ENCODE data around the gene B3GALNT2. TPM values are rescaled to one million over a fixed set of nuclear protein-coding genes. Genes with fewer than 3 reads are reported as not detected.

The B3GALNT2 gene
- total RNA-seq, 1 donor, result 34.7 TPM

DNA sequence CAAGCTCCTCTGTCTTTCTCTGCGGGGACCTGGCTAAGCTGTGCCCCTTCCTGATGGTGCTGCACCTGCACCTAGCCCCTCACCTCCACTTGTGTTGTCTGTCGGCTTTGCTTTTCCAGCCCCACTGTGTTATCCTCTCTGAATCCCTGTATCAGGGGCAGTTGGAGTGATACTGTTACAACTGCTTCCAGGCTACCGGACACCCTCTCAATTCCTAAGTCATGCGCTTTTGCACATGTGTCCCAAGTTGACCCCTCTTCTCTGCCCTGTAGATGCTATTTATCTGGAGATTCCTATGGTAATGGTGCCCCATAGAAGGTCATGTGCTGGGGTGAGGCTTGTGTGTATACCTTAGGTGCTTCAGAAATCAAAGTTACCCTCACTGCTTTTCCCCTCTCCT lies 78.1 kb downstream of the B3GALNT2 start:
- Histone ChIP-seq H3K27me3 (ENCODE audit: insufficient read depth, low read length) (no peaks in the 10 kb centered on the region), H3K4me3 (ENCODE audit: insufficient read depth, low read length) (no peak overlapping the region), H3K4me2 (ENCODE audit: insufficient read depth, low read length) (no peak overlapping the region), H3K79me2 (ENCODE audit: insufficient read depth, low read length) (peaks cover 34% of the 10 kb centered on the region), H4K20me1 (ENCODE audit: insufficient read depth, low read length) (peaks cover 5% of the 10 kb centered on the region), H3K9me3 (ENCODE audit: low read depth, low read length) (no peaks in the 10 kb centered on the region), H3K36me3 (ENCODE audit: insufficient read depth, low read length) (no peaks in the 10 kb centered on the region), H3K4me1 (ENCODE audit: insufficient read depth, low read length) (no peaks in the 10 kb centered on the region), H3K27ac (ENCODE audit: low read depth, low read length) (no peak overlapping the region), H2AFZ (ENCODE audit: low read length) (no peak overlapping the region)
- TF ChIP-seq, protein P1, sequence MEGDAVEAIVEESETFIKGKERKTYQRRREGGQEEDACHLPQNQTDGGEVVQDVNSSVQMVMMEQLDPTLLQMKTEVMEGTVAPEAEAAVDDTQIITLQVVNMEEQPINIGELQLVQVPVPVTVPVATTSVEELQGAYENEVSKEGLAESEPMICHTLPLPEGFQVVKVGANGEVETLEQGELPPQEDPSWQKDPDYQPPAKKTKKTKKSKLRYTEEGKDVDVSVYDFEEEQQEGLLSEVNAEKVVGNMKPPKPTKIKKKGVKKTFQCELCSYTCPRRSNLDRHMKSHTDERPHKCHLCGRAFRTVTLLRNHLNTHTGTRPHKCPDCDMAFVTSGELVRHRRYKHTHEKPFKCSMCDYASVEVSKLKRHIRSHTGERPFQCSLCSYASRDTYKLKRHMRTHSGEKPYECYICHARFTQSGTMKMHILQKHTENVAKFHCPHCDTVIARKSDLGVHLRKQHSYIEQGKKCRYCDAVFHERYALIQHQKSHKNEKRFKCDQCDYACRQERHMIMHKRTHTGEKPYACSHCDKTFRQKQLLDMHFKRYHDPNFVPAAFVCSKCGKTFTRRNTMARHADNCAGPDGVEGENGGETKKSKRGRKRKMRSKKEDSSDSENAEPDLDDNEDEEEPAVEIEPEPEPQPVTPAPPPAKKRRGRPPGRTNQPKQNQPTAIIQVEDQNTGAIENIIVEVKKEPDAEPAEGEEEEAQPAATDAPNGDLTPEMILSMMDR (IDR thresholded peaks at IDR 0.05; ENCODE audit: extremely low read depth, low read depth, low read length), result no peak
- DNase-seq (ENCODE audit: insufficient read length, low spot score, missing footprints), result no peak

DNA sequence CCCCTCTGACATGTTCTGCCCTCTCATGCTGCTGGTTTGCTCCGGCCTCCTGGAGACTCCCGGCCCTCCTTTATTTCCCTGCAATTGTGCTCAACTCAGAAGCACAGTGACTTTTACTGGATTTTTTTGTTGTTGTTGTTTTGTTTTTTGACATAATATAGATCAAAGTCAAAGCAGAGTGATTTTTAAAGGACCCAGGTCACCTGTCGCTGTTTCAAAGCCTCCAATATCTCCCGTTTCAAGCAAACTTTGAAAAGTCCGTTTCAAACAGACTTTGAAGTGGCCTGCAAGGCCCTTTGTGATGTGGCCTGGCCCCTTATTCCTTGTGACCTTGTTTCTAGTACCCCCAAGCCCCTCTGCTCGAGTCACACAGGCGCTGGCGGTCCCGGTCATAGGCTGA lies 78.9 kb downstream of the B3GALNT2 start:
- TF ChIP-seq, protein P1 (IDR thresholded peaks at IDR 0.05; ENCODE audit: extremely low read depth, low read depth, low read length), result no peak
- Histone ChIP-seq H3K36me3 (ENCODE audit: insufficient read depth, low read length) (no peaks in the 10 kb centered on the region), H3K79me2 (ENCODE audit: insufficient read depth, low read length) (peaks cover 39% of the 10 kb centered on the region), H4K20me1 (ENCODE audit: insufficient read depth, low read length) (peaks cover 5% of the 10 kb centered on the region), H3K4me2 (ENCODE audit: insufficient read depth, low read length) (no peak overlapping the region), H3K27me3 (ENCODE audit: insufficient read depth, low read length) (no peaks in the 10 kb centered on the region), H3K9me3 (ENCODE audit: low read depth, low read length) (no peaks in the 10 kb centered on the region), H2AFZ (ENCODE audit: low read length) (no peak overlapping the region), H3K4me3 (ENCODE audit: insufficient read depth, low read length) (no peak overlapping the region), H3K27ac (ENCODE audit: low read depth, low read length) (no peak overlapping the region), H3K4me1 (ENCODE audit: insufficient read depth, low read length) (no peaks in the 10 kb centered on the region)
- no peak for DNase-seq (ENCODE audit: insufficient read length, low spot score, missing footprints)

DNA sequence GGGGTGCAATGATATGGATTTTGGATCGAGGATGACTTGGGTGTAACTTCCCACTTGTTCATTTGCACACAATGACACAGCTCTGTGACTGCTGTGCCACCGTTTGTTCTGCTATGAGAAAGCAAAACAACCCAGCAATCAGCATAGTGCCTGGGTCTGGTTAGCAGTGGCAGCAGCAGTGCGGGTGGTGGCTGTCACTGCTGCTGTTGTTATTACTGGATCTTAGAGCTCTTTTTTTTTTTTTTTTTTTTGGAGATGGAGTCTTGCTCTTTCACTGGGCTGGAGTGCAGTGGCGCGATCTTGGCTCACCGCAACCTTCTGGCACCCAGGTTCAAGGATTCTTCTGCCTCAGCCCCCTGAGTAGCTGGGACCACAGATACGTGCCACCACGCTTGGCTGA lies 80.2 kb downstream of the B3GALNT2 start:
- TF ChIP-seq, protein P1 (IDR thresholded peaks at IDR 0.05; ENCODE audit: extremely low read depth, low read depth, low read length), result no peak
- no peaks in the 10 kb centered on the region for H3K36me3 ChIP-seq (ENCODE audit: insufficient read depth, low read length)
- no peaks in the 10 kb centered on the region for H3K4me1 ChIP-seq (ENCODE audit: insufficient read depth, low read length)
- peaks cover 41% of the 10 kb centered on the region for H3K79me2 ChIP-seq (ENCODE audit: insufficient read depth, low read length)
- H3K4me2 ChIP-seq (ENCODE audit: insufficient read depth, low read length), result no peak overlapping the region
- H3K27me3 ChIP-seq (ENCODE audit: insufficient read depth, low read length), result no peaks in the 10 kb centered on the region
- no peak for DNase-seq (ENCODE audit: insufficient read length, low spot score, missing footprints)
- no peak overlapping the region for H2AFZ ChIP-seq (ENCODE audit: low read length)
- peaks cover 5% of the 10 kb centered on the region for H4K20me1 ChIP-seq (ENCODE audit: insufficient read depth, low read length)
- H3K9me3 ChIP-seq (ENCODE audit: low read depth, low read length), result no peaks in the 10 kb centered on the region
- H3K27ac ChIP-seq (ENCODE audit: low read depth, low read length), result no peak overlapping the region
- H3K4me3 ChIP-seq (ENCODE audit: insufficient read depth, low read length), result no peak overlapping the region

DNA sequence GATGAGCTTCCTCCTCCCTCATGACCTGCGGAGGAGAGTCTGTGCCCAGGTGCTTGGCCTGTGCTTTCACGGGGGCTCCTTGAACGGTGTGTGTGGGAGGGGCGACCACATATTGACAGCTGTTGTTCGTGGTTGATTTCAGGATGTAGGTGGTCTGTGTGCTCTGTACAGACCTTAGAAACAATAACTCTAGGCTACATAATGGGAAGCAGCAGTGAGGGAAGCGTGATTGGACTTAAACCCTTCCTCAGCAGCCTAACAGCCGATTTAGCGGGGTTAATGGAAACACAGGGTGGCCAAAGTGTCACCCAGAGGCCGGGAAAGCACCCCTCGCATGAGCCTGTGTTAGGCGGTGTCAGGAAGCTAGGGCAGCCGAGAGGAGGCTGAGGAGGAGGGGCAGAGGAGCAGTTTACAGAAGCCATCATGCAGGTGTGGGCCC lies 81.0 kb downstream of the B3GALNT2 start:
- H3K4me2 ChIP-seq (ENCODE audit: insufficient read depth, low read length), result no peak overlapping the region
- DNase-seq (ENCODE audit: insufficient read length, low spot score, missing footprints), result no peak
- H3K79me2 ChIP-seq (ENCODE audit: insufficient read depth, low read length), result peaks cover 48% of the 10 kb centered on the region
- H3K4me3 ChIP-seq (ENCODE audit: insufficient read depth, low read length), result no peak overlapping the region
- TF ChIP-seq, protein P1 (IDR thresholded peaks at IDR 0.05; ENCODE audit: extremely low read depth, low read depth, low read length), result no peak
- peaks cover 5% of the 10 kb centered on the region for H4K20me1 ChIP-seq (ENCODE audit: insufficient read depth, low read length)
- no peak overlapping the region for H3K27ac ChIP-seq (ENCODE audit: low read depth, low read length)
- no peaks in the 10 kb centered on the region for H3K36me3 ChIP-seq (ENCODE audit: insufficient read depth, low read length)
- H3K27me3 ChIP-seq (ENCODE audit: insufficient read depth, low read length), result no peaks in the 10 kb centered on the region
- H3K9me3 ChIP-seq (ENCODE audit: low read depth, low read length), result no peaks in the 10 kb centered on the region
- H2AFZ ChIP-seq (ENCODE audit: low read length), result no peak overlapping the region
- no peaks in the 10 kb centered on the region for H3K4me1 ChIP-seq (ENCODE audit: insufficient read depth, low read length)
